Tibial nerve (tissue), 4 donors: ENCODE measurements around the gene SEMA5B.

Experiments
- CTCF ChIP-seq, 5 experiments: fragments of 200-600 bp in 3 of 5; fragments of 450-650 bp in 2 of 5; sonication (generic) in 3 of 5; IDR thresholded peaks; one replicate each; pipeline ENCODE4 v1.5.1; 2016 to 2019; ENCODE audit warnings: antibody characterized with exemption in 5 of 5, mild to moderate bottlenecking in 3 of 5, moderate library complexity in 2 of 5
- EP300 ChIP-seq, 2 donors: sonication (generic); formaldehyde crosslinking; IDR thresholded peaks; one replicate each; pipeline ENCODE4 v1.6.1; 2017; ENCODE audit warnings: antibody characterized with exemption in 2 of 2, mild to moderate bottlenecking in 1 of 2

GRCh38 chr3:122978569-122978968, 49.0 kb downstream of the SEMA5B start:
- TF ChIP-seq CTCF (IDR thresholded peaks at IDR 0.05): no peak
- TF ChIP-seq EP300 (IDR thresholded peaks at IDR 0.05): no peak
